Forelimb muscle (tissue), 1 donor: Measurements from ENCODE around the gene SBNO2. TPM values are rescaled to one million over a fixed set of nuclear protein-coding genes. Genes with fewer than 3 reads are reported as not detected.

Source experiments
- DNase-seq: peaks from one replicate; pipeline ENCODE4 v3.0.0-alpha.2; 2013; ENCODE audit warnings: low read depth
- polyA plus RNA-seq: library from polyadenylated mRNA; unstranded; fragments of 120-200 nt; gene quantifications from one replicate; pipeline ENCODE4 v1.2.1, GENCODE V29; 2013; ENCODE audit not compliant: insufficient read length

The SBNO2 gene
- polyA plus RNA-seq, 1 donor: 11.6 TPM

DNA sequence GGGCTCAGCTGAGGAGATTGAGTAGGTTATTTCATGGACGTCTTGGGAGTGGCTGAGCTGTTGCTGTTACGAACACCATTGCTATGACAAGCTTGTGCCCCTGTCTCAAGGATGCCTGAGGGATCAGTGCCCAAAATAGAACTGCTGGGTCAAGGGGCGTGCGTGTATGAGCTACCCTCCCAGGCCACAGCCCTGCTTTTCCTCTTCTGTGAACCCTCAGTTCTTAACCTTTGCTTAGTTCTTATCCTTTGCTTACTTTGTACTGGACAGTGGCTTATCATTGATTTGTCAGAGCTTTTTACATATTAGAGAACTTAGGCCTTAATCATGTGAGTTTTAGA is 98.1 kb downstream of the SBNO2 start:
- no peak for DNase-seq

DNA sequence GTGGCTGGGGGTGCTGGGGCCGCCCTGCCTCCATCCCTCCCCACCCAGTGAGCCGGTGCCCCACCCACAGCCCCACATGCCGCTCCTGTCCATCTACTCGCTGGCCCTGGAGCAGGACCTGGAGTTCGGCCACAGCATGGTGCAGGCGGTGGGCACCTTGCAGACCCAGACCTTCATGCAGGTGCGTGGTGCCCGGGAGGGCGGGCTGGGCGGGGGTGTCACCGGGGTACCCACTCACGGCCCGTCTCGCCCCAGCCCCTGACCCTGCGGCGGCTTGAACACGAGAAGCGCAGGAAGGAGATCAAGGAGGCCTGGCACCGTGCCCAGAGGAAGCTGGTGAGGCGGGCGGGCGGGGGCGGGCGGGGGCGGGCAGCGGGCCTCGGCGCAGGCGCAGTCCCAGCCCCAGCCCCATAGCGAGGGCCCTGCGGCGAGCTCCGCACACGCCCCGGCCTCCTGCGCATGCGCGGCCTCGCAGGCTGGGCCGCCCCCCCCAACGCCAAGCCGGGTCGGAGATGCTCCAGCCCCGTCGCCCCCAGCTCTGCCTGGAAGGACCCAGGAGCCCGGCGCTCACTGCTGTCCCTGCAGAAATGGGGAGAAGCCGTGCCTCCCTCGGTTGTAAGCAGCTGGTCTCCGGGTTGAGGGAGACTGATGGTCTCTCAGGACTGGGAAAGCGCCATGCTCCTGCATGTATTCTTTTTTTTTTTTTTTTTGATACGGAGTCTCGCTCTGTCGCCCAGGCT is 99.4 kb downstream of the SBNO2 start:
- DNase-seq: no peak

DNA sequence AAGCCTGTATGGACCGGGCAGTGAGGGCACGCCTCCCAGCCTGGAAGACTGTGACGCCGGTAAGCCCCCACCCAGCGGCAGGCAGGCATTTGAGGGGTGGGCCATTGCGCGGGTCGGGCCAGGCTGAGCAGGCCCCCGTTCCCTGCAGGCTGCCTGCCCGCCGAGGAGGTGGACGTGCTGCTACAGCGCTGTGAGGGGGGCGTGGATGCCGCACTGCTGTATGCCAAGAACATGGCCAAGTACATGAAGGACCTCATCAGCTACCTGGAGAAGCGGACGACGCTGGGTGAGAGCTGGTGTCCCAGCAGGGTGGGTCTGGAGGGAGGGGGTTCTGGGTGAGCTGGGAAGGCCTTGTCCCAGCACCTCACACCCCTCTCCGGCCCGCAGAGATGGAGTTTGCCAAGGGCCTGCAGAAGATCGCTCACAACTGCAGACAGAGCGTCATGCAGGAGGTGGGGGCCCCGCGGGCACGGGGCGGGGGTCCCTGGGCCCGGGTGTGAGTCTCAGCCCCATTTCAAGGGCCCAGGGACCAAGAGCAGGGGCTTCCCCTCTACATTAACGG is 100.0 kb downstream of the SBNO2 start:
- DNase-seq: no peak

DNA sequence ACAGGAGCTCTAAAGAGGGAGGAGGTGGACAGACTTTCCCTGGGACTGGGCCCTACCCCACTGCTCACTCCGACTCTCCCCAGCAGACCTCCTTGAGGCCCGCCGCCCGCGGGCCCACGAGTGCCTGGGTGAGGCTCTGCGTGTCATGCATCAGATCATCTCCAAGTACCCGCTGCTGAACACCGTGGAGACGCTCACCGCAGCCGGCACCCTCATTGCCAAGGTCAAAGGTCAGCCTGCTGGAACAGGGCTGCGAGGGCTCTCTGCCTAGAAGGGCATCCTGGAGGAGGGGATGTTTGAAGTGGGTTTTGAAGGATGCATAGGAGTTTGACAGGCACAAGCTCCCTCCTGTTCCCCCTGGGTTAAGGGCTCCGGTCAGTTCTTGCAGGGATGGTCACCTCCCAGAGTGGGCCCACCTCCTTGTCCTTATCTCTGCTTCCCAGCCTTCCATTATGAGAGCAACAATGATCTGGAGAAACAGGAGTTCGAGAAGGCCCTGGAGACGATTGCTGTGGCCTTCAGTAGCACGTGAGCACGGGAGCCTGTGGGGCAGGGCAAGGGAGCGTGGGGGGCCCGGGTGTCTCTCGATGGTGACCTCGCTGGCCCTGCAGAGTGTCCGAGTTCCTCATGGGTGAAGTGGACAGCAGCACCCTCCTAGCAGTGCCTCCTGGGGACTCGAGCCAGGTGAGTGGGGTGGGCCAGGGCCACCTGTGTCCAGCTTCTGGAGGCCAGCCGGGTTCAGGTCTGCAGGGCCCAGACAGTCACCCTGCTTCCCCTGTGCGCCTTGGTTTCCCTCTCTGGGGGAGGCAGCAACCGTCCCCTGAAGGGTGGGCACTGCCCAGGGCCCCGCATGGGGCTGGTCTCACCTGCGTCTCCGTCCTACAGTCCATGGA is 100.8 kb downstream of the SBNO2 start:
- no peak for DNase-seq

DNA sequence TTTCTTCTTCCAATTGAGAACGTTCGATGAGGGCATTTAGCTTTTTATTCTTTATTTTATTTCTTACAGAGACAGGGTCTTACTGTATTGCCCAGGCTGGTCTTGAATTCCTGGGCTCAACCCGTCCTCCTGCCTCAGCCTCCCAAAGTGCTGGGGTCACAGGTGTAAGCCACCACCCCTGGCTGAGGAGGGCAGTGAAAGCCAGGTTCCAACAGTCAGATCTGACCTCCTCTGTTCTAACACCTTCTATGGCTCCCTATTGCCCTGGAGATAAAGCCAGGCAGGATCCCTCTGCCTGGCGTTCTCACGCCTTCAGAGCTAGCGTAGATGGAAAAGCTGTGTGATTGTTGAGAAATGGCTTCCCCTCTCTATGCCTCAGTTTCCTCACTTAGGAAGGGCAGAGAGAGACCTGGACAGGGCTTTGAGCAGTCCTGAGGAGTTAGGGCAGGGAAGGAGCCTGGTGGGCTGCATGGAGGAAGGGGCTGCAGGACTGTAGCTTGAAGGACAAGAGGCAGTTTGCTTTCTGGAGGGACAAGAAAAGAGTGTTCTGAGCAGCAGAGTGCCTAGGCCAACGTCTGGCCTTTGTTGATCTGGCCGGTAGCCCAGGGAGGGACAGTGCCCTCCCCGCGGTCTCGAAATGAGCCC is 101.6 kb downstream of the SBNO2 start:
- DNase-seq: no peak

DNA sequence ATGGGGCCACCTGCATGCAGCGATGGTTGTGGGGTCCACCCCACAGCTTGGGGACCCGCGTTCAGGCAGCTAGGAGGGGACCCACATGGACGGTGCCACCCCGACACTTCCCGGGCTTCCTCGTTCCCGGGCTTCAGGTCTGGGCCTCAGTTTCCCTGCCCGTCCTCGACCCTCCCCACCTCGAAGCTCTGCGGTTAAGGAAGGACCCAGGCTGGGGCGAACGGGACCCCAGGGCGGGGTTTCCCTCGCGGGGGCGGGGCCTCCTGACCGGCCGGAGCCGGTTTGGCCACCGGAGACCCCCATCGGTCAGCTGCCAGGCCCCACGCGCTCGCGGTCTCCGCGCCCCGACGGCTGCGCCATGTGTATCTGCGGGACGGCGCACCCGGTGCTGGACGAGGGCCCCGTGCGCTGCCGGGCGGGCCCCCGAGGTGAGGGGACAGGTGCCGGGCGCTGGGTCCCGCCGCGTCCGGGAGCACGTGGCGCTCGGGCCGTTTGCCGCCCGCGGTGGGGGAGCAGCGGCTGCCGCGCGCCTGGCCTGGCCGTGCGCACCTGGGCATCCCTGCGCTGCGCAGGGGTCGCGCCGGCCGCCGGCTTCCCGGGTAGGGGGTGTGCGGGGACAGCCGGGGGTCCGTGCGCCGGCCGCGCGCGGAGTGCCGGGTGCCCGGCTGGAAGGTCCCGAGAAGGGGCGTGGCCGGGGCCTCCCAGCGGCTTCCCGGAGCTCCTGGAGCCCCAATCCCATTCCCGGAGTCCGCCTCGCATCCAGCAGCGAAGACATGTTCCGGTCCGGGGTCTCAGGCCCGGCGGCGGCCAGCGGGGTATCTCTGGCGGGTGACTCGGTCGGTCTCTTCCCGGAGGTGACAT is 102.9 kb downstream of the SBNO2 start:
- no peak for DNase-seq

DNA sequence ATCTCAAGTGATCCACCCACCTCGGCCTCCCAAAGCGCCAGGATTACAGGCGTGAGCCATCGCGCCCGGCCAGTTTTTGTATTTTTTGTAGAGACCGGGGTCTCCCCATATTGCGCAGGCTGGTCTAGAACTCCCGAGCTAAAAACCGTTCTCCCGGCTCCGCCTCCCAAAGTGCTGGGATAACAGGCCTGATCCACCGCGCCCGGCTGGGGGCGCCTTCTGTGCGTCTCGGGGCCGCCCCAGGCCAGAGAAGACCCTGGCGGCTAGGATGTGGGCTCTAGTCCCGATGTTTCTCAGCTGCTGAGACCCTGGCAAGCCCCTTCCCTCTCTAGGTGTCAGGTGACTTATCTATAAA is 103.5 kb downstream of the SBNO2 start:
- no peak for DNase-seq

DNA sequence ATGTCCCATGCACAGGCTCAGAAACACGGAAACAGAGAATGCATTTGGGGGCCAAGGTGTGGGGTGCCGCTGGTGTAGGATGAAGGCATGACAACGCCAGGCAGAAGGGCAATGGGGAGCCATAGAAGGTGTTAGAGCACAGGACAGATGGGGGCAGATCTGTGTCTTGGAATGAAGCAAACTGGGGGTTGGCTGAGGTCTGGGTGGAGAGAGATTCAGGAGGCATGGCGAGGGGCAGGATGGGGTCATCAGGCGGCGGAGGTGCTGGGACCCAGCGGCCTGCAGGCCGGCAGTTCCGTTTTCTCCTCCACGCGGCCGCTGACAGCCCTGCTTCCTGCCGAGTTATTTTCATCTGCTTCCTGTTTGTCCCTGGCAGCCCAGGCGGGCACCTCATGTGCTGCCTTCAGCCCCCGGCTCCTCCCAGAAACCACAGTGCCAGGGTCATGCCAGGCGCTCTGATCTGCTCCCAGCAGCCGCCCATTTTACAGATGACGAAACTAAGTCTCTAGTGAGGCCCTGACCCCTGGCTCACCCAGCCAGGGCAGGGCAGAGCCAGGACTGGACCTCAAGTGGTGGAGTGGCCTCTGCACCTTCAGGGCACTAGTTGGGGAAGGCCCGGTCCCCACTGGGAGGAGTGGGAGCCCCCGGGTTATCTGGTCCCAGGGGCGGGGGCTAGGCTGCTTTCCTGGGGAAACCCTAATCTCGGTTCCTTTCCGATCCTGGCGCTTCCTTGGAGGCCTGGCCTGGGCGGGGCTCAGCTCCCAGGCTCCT is 104.9 kb downstream of the SBNO2 start:
- DNase-seq: no peak

DNA sequence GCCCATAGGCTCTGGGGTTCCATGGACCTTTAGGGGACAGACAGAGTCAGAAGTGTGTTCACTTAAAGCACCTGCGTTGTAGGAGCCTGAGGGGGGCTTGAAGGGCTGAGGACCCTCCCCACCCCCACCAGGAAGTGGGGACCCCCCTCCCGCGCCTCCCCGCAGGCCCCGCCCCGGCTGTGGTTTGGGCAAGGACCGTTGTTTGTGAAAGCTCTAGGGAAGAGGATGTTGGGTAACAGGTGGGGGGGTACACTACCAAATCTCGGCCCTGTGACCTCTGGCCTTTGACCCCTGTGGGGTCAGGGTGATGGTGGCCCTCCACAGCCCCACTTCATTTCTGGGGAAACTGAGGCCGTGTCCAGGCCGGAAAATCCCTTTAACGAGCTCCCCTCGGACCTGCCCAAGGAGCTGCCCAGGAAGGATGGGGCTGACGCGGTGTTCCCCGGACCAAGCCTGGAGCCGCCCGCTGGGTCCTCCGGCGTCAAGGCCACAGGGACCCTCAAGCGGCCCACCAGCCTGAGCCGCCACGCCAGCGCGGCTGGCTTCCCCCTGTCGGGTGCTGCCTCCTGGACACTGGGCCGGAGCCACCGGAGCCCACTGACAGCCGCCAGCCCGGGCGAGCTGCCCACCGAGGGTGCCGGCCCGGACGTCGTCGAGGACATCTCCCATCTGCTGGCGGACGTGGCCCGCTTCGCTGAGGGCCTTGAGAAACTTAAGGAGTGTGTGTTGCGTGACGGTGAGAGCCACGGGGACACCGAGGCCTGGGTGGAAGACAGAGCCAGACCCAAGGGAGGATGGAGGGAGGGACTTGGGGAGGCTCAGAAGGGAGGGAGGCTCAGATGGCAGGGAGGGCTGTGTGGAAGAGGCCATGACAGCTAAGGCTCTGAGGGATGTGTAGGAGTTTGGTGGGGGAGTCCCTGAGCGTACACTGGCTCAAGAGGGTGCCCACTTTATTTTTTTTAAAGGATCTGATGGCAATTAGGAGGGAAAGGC is 105.8 kb downstream of the SBNO2 start:
- DNase-seq: no peak

DNA sequence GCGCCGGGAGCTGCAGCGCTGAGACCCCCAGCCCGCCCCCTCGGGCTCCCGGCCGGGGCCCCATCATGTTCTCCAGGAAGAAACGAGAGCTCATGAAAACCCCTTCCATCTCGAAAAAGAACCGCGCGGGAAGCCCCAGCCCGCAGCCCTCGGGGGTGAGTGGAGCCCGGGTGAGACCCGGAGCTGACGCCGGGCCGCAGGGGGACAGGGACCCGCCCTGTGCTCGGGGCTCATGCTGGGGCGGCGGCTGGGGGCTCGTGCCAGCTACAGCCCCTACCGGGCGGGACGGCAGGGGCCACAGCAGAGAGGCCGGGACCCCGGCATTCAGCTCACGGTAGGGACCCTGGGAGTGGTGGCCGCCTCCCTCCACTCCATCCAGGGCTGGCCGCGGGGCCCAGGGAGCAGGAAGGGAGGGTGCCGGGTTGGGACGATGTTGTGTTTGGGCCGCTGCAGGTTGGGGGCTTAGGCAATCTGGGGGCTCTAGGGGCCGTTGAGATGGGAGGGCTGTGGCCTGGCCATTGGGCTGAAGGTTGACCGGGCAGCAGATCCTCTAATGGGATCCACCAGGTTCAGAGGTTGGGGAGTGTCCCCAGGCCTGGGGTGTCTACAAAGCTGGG is 106.6 kb downstream of the SBNO2 start:
- DNase-seq: no peak

DNA sequence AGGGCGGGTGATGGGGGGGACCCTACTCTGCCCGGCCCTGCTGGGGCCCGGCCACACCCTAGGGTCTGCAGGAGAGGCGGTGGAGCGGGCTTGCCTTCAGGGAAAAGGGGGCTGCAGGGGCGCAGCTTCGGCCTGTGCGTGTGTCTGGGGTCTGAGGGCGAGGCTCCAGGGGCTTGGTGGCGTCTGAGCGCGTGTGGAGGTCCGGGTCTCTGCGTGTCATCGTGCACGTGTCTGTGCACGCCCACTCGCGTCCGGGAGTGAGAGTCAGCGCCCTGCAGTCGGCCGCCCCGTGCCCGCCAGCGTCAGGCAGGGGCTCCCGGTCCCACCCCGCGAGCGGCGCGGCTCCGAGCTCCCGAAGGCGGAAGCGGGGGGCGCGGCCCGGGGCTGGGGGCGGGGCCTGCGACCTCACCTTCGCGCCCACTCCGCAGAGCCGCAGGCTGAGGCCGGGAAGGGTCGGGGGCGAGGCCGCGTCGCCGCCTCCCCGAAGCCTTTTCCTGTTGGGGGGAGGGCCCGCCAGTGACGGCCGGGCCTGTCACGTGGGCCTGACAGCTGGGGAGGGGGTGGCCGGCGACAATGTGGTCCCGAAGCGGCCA is 107.2 kb downstream of the SBNO2 start, which contains the start of gene ARHGAP45:
Gene ARHGAP45, plus strand, starts transcription at position 420 of the 593 bp plus-strand sequence. CDS start 239 bp downstream, outside the sequence.
- no peak for DNase-seq

DNA sequence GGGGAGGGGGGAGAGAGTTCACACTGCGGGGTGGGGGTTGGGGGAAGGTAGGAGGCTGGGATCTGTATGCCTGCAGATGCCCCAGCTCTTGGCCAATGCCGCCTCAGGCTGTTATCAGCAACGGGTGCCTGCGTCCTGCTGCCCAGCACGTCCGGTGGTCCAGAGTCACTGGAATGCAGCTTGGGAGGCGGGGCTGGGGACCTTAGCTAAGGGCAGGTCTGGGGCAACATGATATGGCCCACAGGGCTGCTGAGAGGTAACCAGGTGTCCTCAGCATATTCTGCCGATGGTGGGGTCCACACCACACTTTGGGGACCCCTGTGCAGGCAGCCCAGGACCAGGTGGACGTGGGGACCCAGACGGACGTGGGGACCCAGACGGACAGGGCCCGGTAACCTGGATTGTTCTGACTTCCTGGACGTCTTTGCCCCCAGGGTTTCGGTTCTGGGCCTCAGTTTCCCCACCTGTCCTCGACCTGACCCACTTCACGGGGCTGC is 107.8 kb downstream of the SBNO2 start:
- no peak for DNase-seq

DNA sequence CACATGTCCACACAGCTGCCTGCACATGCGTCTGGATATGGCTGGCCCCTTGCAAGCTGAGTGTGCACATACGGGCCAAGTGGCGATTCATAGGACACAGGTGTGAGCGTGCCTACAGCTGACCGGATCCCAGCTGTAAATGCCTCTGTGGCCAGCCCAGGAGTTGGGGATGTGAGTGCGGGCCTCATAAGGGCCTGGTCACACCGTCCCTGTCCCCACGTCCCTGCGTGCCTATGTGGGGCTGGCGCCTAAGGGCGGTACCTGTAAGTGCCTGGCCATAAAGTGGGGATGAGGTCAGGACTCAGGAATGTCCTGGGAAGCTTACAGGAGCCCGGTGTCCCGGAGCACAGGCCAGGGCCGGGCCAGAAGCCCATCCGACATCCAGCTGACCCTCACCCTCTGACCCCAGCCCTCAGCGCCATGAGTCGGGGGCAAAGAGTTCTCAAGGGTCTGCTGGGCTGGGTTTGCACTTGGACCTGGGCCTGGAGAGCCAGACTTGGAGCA is 108.4 kb downstream of the SBNO2 start:
- DNase-seq: no peak

DNA sequence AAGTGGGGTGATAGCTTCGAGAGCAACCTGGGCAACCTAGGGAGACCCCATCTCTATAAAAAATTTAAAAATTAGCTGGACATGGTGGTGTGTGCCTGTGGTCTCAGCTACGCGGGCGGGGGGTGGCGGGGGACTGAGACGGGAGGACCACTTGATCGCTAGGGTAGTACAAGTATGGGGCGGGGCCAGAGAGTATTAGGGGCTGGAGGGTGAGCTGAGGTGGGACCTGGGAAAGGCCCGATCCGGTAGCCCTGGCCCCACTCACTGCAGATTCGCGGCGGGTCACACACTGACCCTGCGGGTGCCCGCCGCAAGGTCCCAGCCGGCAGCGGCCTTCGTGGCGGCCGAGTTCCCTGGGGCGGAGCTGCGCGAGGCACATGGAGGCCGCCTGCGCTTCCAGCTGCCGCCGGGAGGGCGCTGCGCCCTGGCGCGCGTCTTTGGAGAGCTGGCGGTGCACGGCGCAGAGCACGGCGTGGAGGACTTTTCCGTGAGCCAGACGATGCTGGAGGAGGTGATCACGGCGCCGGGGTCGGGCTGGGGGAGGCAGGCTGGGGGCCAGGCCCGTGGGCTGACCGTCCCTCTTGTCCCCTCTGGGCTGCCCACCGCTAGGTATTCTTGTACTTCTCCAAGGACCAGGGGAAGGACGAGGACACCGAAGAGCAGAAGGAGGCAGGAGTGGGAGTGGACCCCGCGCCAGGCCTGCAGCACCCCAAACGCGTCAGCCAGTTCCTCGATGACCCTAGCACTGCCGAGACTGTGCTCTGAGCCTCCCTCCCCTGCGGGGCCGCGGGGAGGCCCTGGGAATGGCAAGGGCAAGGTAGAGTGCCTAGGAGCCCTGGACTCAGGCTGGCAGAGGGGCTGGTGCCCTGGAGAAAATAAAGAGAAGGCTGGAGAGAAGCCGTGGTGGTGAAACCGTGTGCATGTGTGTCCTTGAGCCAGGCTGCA is 109.1 kb downstream of the SBNO2 start:
- DNase-seq: no peak

DNA sequence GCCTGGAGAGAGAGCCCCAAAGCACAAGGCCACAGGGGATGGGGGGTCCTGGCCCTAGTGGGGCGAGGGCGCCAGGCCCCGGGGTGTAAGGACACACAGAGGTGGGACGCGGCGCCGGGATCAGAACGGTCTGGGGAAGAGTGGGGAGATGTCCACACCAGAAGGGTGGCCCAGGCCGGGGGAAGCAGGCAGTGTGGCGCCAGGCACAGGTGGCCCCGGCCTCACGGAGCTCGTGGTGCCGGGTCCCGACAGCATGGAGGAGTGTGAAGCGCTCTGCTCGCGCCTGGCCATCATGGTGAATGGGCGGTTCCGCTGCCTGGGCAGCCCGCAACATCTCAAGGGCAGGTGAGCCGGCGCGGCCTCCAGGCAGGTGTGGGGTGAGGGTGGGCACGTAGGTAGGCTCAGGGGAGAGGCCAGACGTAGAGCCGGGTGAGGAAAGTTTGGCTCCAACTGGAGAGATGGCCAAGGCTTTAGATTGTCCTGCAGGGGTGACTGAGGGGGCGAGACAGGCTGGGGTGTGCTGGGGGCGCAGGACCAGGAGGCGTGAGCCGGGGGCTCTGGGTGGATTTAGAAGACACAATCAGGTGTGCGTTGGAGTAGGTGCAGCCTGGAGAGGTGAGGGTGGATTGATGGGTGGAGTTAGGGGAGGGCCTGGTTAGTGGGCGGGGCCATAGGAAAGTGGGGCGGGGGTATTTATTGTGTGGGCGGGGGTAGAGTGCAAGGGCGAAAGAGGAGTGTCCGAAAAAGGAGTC is 110.0 kb downstream of the SBNO2 start:
- no peak for DNase-seq
